K562 (cell line): ENCODE measurements around the gene OR4D6. TPM values are rescaled to one million over a fixed set of nuclear protein-coding genes. Genes with fewer than 3 reads are reported as not detected.

Source experiments
- ATAC-seq: fragments of 200-7000 bp; cut with Tn5 transposase; 3 replicates; pipeline ENCODE4 v1.9.1; 2020; ENCODE audit warnings: moderate library complexity
- BruUV-seq: library from RNA; stranded (reverse); fragments of 400-500 nt; replicated peaks from 2 replicates; lab custom pipeline; 2021; lab: Mats Ljungman, UMichigan
- CTCF ChIA-PET: fragments of 300-600 bp; formaldehyde crosslinking; extraction: SDS; loops from one replicate; lab custom pipeline; 2021; ENCODE audit warnings: low intra/inter-chr PET ratio; lab: Yijun Ruan, JAX
- POLR2A ChIA-PET: fragments of 300-600, 350-650 bp; sonication (Branson Sonifier 250); formaldehyde crosslinking; extraction: SDS; loops from one replicate; lab custom pipeline; 2021; ENCODE audit warnings: antibody characterized with exemption, inconsistent platforms; lab: Yijun Ruan, JAX
- DNase-seq, 4 experiments: peaks; one replicate each; pipeline versions ENCODE4 v3.0.0 to v3.0.0-alpha.2; 2011 to 2018; ENCODE audit warnings: low spot score in 3 of 4, mixed read lengths in 3 of 4; ENCODE audit errors: extremely low read depth in 1 of 4
- FAIRE-seq: peaks from 2 replicates; lab custom pipeline; 2011; peaks lifted over from hg19 to GRCh38; lab: Jason Lieb, UNC
- H2AFZ ChIP-seq: 2 replicates; pipeline ENCODE4 v1.6.0; 2011; ENCODE audit warnings: low read depth, low read length, control low read depth, inconsistent platforms
- H3K27ac ChIP-seq: fragments of 200-600 bp; 3 replicates; pipeline ENCODE4 v1.8.0; 2011; ENCODE audit warnings: low read depth, mild to moderate bottlenecking, control low read depth, inconsistent platforms, low read length, moderate library complexity, mixed read lengths; ENCODE audit errors: extremely low read depth
- H3K27me3 ChIP-seq, 2 experiments: fragments of 300-600 bp in 1 of 2; 2 replicates in 1 of 2; 3 replicates in 1 of 2; pipeline versions ENCODE4 v1.6.0 to v1.8.0; 2011; ENCODE audit warnings: inconsistent platforms in 2 of 2, low read length in 2 of 2, mild to moderate bottlenecking in 1 of 2, mixed read lengths in 1 of 2, moderate library complexity in 1 of 2; ENCODE audit not compliant: control insufficient read depth in 2 of 2, insufficient read depth in 2 of 2
- H3K36me3 ChIP-seq: fragments of 300-600 bp; 3 replicates; pipeline ENCODE4 v1.8.0; 2011; ENCODE audit warnings: mild to moderate bottlenecking, low read length, inconsistent platforms; ENCODE audit not compliant: control insufficient read depth, insufficient read depth
- H3K4me1 ChIP-seq, 2 experiments: fragments of 200-600 bp in 1 of 2; replicated peaks in 1 of 2; 2 replicates in 1 of 2; 3 replicates in 1 of 2; pipeline versions ENCODE4 v1.5.1 to v1.8.0; 2011; ENCODE audit warnings: inconsistent platforms in 2 of 2, low read length in 2 of 2, mild to moderate bottlenecking in 1 of 2, mixed read lengths in 1 of 2, moderate library complexity in 1 of 2; ENCODE audit not compliant: control insufficient read depth in 2 of 2, insufficient read depth in 2 of 2
- H3K4me2 ChIP-seq: 2 replicates; pipeline ENCODE4 v1.6.1; 2011; ENCODE audit warnings: low read length, control low read depth, inconsistent platforms, mixed read lengths; ENCODE audit not compliant: insufficient read depth
- H3K4me3 ChIP-seq: fragments of 200-600 bp; sonication (generic), shearing (Covaris generic); 2 replicates; pipeline ENCODE4 v1.5.1; 2016; ENCODE audit warnings: control low read depth, inconsistent platforms
- H3K79me2 ChIP-seq: fragments of 200-600 bp; 3 replicates; pipeline ENCODE4 v1.8.0; 2011; ENCODE audit warnings: low read length, inconsistent platforms; ENCODE audit not compliant: control insufficient read depth, insufficient read depth
- H3K9ac ChIP-seq, 2 experiments: 2 replicates each; pipeline versions ENCODE4 v1.6.0 to v1.6.1; 2011; ENCODE audit warnings: low read depth in 2 of 2, low read length in 2 of 2, control low read depth in 1 of 2, inconsistent platforms in 1 of 2, mild to moderate bottlenecking in 1 of 2, mixed read lengths in 1 of 2; ENCODE audit not compliant: insufficient read depth in 1 of 2
- H3K9me1 ChIP-seq: one replicate; pipeline ENCODE4 v1.6.0; 2011; ENCODE audit warnings: inconsistent platforms, mild to moderate bottlenecking, low read length, moderate library complexity; ENCODE audit not compliant: control insufficient read depth, insufficient read depth
- H3K9me3 ChIP-seq: replicated peaks from 2 replicates; pipeline ENCODE4 v1.5.1; 2011; ENCODE audit warnings: low read depth, low read length, inconsistent platforms; ENCODE audit not compliant: control insufficient read depth, insufficient read depth
- H4K20me1 ChIP-seq: replicated peaks from 2 replicates; pipeline ENCODE4 v1.6.1; 2011; ENCODE audit warnings: low read length, inconsistent platforms, mixed read lengths; ENCODE audit not compliant: control insufficient read depth, insufficient read depth
- ARID1B ChIP-seq: fragments of 450-650 bp; IDR thresholded peaks from 2 replicates; pipeline ENCODE4 v1.6.1; 2016; ENCODE audit warnings: antibody characterized with exemption, mild to moderate bottlenecking, inconsistent platforms
- BRD4 ChIP-seq: fragments of 200-600 bp; sonication (generic); IDR thresholded peaks from 2 replicates; pipeline ENCODE4 v1.6.1; 2017; ENCODE audit warnings: inconsistent platforms
- HOXB6 ChIP-seq: fragments of 250-450 bp; sonication (Bioruptor Pico); IDR thresholded peaks from 2 replicates; pipeline ENCODE4 v1.5.1; 2022; ENCODE audit warnings: mild to moderate bottlenecking, borderline replicate concordance
- NFIX ChIP-seq: fragments of 250-450 bp; sonication (Bioruptor Pico); IDR thresholded peaks from 2 replicates; pipeline ENCODE4 v1.4.0; 2020; ENCODE audit warnings: low read depth, mild to moderate bottlenecking, moderate library complexity
- PHB ChIP-seq: fragments of 250-450 bp; sonication (Bioruptor Pico); IDR thresholded peaks from 2 replicates; pipeline ENCODE4 v1.5.0; 2021
- SP1 ChIP-seq: sonication (generic); formaldehyde crosslinking; IDR thresholded peaks from 2 replicates; pipeline ENCODE4 v1.8.1; 2022; ENCODE audit warnings: mild to moderate bottlenecking, missing genetic modification reagents
- ZNF347 ChIP-seq: fragments of 450-650 bp; formaldehyde crosslinking; IDR thresholded peaks from 2 replicates; pipeline ENCODE4 v1.4.0; 2020; ENCODE audit warnings: low read depth, mild to moderate bottlenecking, moderate library complexity
- ZNF436 ChIP-seq: fragments of 250-450, 450-650 bp; sonication (Bioruptor Pico); formaldehyde crosslinking; IDR thresholded peaks from 2 replicates; pipeline ENCODE4 v1.7.0; 2020; ENCODE audit warnings: mild to moderate bottlenecking
- ZNF444 ChIP-seq: fragments of 250-450 bp; sonication (Bioruptor Pico); IDR thresholded peaks from 2 replicates; pipeline ENCODE4 v1.4.0; 2020; ENCODE audit warnings: mild to moderate bottlenecking, moderate library complexity
- WGBS: fragments of 100-300 bp; shearing (Covaris generic); methylation state at CpG from one replicate; pipeline ENCODE4 v1.1.6; 2016; ENCODE audit warnings: low coverage, mixed read lengths; ENCODE audit not compliant: insufficient coverage; ENCODE audit errors: missing lambda C conversion rate; 5-methylcytosine and 5-hydroxymethylcytosine counted together
- in situ Hi-C: fragments of 300-500 bp; cut with MboI; formaldehyde crosslinking; loops from 4 replicates; pipeline ENCODE4 v1.15.0; 2018; ENCODE audit warnings: inconsistent platforms, mixed read lengths
- intact Hi-C: fragments of 100-400 bp; cut with micrococcal nuclease; formaldehyde crosslinking; loops from 2 replicates; pipeline ENCODE4 v1.14.2; 2022
- polyA plus RNA-seq, 8 experiments: library from polyadenylated mRNA; depleted of rRNA in 4 of 8; stranded (reverse) in 5 of 8; unstranded in 3 of 8; fragments of >200 nt; fragmentation: Nextera tagmentation in 2 of 8; fragmentation: Illumina TruSeq in 1 of 8; extraction: Ambion mirVana in 2 of 8; extraction: Trizol in 1 of 8; gene quantifications; 2 replicates each; pipeline versions ENCODE4 v1.2.1 to v1.2.3, GENCODE V29; 2011 to 2014; ENCODE audit warnings: inconsistent platforms in 1 of 8, missing spikeins in 1 of 8
- total RNA-seq, 7 experiments: library from RNA; depleted of rRNA in 6 of 7; stranded (reverse); fragments of >200 nt in 6 of 7; fragmentation: Illumina TruSeq in 2 of 7; extraction: Trizol in 2 of 7; gene quantifications; 2 replicates each; pipeline versions ENCODE4 v1.2.1 to v1.2.3, GENCODE V29; 2011 to 2021; ENCODE audit warnings: low replicate concordance in 1 of 7
- TF ChIP-seq, protein P1 (sequence below): fragments of 450-650 bp; IDR thresholded peaks from 2 replicates; pipeline ENCODE4 v1.6.1; 2016; ENCODE audit warnings: borderline replicate concordance
- TF ChIP-seq, protein P2 (sequence below): sonication (generic); formaldehyde crosslinking; IDR thresholded peaks from 2 replicates; pipeline ENCODE4 v1.8.0; 2022; ENCODE audit warnings: mild to moderate bottlenecking, missing genetic modification reagents
- TF ChIP-seq, protein P3 (sequence below), 2 experiments: fragments of 450-650 bp; IDR thresholded peaks; 2 replicates each; pipeline ENCODE4 v1.6.1; 2016
- TF ChIP-seq, protein P4 (sequence below), 2 experiments: fragments of 150-350 bp in 1 of 2; IDR thresholded peaks; 2 replicates each; pipeline ENCODE4 v1.6.1; 2012 to 2016; ENCODE audit warnings: low read depth in 2 of 2, low read length in 2 of 2, mild to moderate bottlenecking in 1 of 2, moderate library complexity in 1 of 2

Gene OR4D6
- total and polyA plus RNA-seq, 9 of the 15 experiments (the other 6 are each of a cell fraction or from before 2014, with no cell fraction given), result not detected

DNA sequence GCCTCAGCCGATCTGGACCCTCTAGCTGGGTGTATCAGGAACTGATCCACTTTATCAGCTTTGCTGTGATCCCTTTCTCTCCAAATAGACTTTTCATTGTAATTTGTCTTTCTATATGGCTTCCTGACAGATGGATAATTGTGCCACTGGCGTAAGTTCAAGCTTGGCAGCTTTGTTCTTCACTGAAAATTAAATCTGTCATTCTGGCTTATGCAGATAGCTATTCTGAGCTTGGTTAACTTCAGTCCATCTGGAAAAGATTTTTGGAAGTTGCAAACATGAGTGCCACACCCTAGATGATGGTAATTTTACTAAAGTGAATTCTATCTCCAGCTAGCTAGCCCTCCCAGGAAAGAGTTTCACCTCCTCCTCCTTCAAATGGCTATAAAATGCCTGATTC is 38.6 kb upstream of the OR4D6 start:
- in situ Hi-C loops (no loop called here), intact Hi-C loops (no loop called here)
- Histone ChIP-seq H2AFZ (no peak overlapping the region), H4K20me1 (no peaks in the 10 kb centered on the region), H3K4me2 (no peak overlapping the region), H3K27ac (no peak overlapping the region), H3K36me3 (no peaks in the 10 kb centered on the region), H3K4me1 (no peaks in the 10 kb centered on the region), H3K27me3 (no peaks in the 10 kb centered on the region; a peak in 1 of 5 replicates), H3K79me2 (no peaks in the 10 kb centered on the region), H3K9ac (no peak overlapping the region), H3K9me1 (no peaks in the 10 kb centered on the region), H3K4me3 (no peak overlapping the region), H3K9me3 (no peaks in the 10 kb centered on the region)
- POLR2A ChIA-PET, result interaction anchor here (0.6 to 1.0 kb wide), 2 partner anchors 153 to 370 kb away, joined by 3 to 4 read pairs; no protein-coding TSS in a partner anchor
- FAIRE-seq, result no peak
- no peak for DNase-seq
- BruUV-seq, result no TSS peak
- 0% methylated on average over 2 of the region's 2 CpGs for WGBS
- ATAC-seq, result no peak
- CTCF ChIA-PET, result no interaction called here
- no peak for TF ChIP-seq ZNF444 (CRISPR knock-in tag)
- TF ChIP-seq ZNF347 (CRISPR knock-in tag), result no peak
- TF ChIP-seq ZNF436 (CRISPR knock-in tag), result no peak
- no peak for TF ChIP-seq ARID1B
- TF ChIP-seq, protein P1, sequence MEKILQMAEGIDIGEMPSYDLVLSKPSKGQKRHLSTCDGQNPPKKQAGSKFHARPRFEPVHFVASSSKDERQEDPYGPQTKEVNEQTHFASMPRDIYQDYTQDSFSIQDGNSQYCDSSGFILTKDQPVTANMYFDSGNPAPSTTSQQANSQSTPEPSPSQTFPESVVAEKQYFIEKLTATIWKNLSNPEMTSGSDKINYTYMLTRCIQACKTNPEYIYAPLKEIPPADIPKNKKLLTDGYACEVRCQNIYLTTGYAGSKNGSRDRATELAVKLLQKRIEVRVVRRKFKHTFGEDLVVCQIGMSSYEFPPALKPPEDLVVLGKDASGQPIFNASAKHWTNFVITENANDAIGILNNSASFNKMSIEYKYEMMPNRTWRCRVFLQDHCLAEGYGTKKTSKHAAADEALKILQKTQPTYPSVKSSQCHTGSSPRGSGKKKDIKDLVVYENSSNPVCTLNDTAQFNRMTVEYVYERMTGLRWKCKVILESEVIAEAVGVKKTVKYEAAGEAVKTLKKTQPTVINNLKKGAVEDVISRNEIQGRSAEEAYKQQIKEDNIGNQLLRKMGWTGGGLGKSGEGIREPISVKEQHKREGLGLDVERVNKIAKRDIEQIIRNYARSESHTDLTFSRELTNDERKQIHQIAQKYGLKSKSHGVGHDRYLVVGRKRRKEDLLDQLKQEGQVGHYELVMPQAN, result no peak
- no peak for TF ChIP-seq NFIX
- no peak for TF ChIP-seq SP1 (CRISPR knock-in tag)
- TF ChIP-seq, protein P2, sequence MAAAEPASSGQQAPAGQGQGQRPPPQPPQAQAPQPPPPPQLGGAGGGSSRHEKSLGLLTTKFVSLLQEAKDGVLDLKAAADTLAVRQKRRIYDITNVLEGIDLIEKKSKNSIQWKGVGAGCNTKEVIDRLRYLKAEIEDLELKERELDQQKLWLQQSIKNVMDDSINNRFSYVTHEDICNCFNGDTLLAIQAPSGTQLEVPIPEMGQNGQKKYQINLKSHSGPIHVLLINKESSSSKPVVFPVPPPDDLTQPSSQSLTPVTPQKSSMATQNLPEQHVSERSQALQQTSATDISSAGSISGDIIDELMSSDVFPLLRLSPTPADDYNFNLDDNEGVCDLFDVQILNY (CRISPR knock-in tag), result no peak
- TF ChIP-seq, protein P3, sequence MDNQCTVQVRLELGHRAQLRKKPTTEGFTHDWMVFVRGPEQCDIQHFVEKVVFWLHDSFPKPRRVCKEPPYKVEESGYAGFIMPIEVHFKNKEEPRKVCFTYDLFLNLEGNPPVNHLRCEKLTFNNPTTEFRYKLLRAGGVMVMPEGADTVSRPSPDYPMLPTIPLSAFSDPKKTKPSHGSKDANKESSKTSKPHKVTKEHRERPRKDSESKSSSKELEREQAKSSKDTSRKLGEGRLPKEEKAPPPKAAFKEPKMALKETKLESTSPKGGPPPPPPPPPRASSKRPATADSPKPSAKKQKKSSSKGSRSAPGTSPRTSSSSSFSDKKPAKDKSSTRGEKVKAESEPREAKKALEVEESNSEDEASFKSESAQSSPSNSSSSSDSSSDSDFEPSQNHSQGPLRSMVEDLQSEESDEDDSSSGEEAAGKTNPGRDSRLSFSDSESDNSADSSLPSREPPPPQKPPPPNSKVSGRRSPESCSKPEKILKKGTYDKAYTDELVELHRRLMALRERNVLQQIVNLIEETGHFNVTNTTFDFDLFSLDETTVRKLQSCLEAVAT (IDR thresholded peaks at IDR 0.05), result no peak
- TF ChIP-seq, protein P4, sequence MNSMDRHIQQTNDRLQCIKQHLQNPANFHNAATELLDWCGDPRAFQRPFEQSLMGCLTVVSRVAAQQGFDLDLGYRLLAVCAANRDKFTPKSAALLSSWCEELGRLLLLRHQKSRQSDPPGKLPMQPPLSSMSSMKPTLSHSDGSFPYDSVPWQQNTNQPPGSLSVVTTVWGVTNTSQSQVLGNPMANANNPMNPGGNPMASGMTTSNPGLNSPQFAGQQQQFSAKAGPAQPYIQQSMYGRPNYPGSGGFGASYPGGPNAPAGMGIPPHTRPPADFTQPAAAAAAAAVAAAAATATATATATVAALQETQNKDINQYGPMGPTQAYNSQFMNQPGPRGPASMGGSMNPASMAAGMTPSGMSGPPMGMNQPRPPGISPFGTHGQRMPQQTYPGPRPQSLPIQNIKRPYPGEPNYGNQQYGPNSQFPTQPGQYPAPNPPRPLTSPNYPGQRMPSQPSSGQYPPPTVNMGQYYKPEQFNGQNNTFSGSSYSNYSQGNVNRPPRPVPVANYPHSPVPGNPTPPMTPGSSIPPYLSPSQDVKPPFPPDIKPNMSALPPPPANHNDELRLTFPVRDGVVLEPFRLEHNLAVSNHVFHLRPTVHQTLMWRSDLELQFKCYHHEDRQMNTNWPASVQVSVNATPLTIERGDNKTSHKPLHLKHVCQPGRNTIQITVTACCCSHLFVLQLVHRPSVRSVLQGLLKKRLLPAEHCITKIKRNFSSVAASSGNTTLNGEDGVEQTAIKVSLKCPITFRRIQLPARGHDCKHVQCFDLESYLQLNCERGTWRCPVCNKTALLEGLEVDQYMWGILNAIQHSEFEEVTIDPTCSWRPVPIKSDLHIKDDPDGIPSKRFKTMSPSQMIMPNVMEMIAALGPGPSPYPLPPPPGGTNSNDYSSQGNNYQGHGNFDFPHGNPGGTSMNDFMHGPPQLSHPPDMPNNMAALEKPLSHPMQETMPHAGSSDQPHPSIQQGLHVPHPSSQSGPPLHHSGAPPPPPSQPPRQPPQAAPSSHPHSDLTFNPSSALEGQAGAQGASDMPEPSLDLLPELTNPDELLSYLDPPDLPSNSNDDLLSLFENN (IDR thresholded peaks at IDR 0.05; ENCODE audit: low read depth in 2 of 2, low read length in 2 of 2), result no peak
- no peak for TF ChIP-seq PHB
- no peak for TF ChIP-seq BRD4
- no peak for TF ChIP-seq HOXB6
